Measurements from ENCODE around the gene MIER2.

The MIER2 gene

DNA sequence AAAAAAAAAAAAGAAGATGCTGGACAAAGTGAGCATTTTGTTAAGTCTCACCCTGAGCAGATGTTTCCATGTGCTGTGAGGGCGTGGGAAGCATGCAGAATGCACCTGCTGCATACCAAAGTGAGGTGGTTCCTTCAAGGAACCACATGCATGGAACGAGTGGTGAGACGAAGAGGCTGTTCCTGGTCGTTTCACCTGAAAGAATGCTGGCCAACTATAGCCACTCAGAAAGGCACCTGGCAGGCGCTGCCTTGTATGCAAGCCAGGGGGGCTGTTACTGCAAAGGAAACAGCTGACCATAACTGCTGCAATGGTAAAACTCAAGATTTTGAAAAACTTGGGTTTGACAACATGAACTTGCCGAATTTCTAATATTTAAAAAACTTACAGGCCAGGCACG lies 14.7 kb downstream of the MIER2 start:
- H3K4me3 ChIP-seq (ENCODE audit: low read length in 2 of 2) = no peak overlapping the region
- no CpG with 5 or more reads among the region's 7 CpGs for WGBS, 2 donors (ENCODE audit: extremely low coverage in 2 of 2, insufficient read length in 2 of 2, insufficient replicate concordance in 1 of 2)
- no peak overlapping the region for H3K27ac ChIP-seq (replicated peaks; ENCODE audit: low read length)
- no peak overlapping the region for H2BK5ac ChIP-seq (ENCODE audit: low read length)
- peaks cover 26 to 48% of the 10 kb centered on the region in 2 donors for H3K9me3 ChIP-seq (replicated peaks in 1 of 2; ENCODE audit: control insufficient read depth in 2 of 2, insufficient read depth in 1 of 2, low read depth in 1 of 2, low read length in 2 of 2)
- H2BK15ac ChIP-seq (ENCODE audit: low read length) = no peak overlapping the region
- DNase-seq (ENCODE audit: low spot score) = no peak
- H2BK12ac ChIP-seq (ENCODE audit: low read length) = no peak overlapping the region
- no peak overlapping the region for H3K4me2 ChIP-seq (ENCODE audit: insufficient read depth, low read length, poor library complexity, severe bottlenecking)
- no peak overlapping the region for H2BK120ac ChIP-seq (ENCODE audit: low read depth, low read length)
- H4K8ac ChIP-seq (ENCODE audit: low read depth, low read length) = no peak overlapping the region
- H3K4ac ChIP-seq (ENCODE audit: low read length) = no peak overlapping the region
- no peak overlapping the region for H3K23ac ChIP-seq (ENCODE audit: low read depth, low read length, poor library complexity)
- H4K91ac ChIP-seq (ENCODE audit: low read depth, low read length, poor library complexity) = no peak overlapping the region
- H3K18ac ChIP-seq (ENCODE audit: low read length) = no peak overlapping the region
- peaks cover 64 to 80% of the 10 kb centered on the region in 2 donors for H3K36me3 ChIP-seq (replicated peaks in 1 of 2; ENCODE audit: control insufficient read depth in 2 of 2, insufficient read depth in 2 of 2, low read length in 2 of 2)
- no peak overlapping the region for H2AFZ ChIP-seq (ENCODE audit: low read length)
- no peak overlapping the region for H2AK5ac ChIP-seq (ENCODE audit: low read depth, low read length)
- no peak overlapping the region for H3K14ac ChIP-seq (ENCODE audit: low read length)
- H3K9ac ChIP-seq (ENCODE audit: low read depth, low read length, poor library complexity) = no peak overlapping the region
- H3K27me3 ChIP-seq (ENCODE audit: control insufficient read depth in 3 of 3, insufficient read depth in 3 of 3, low read depth in 1 of 3, low read length in 3 of 3) = no peaks in the 10 kb centered on the region
- peaks cover 4% of the 10 kb centered on the region for H3K79me1 ChIP-seq (ENCODE audit: low read depth, low read length)
- H3K4me1 ChIP-seq (ENCODE audit: control insufficient read depth in 2 of 2, insufficient read depth in 1 of 2, low read depth in 1 of 2, low read length in 2 of 2) = no peaks in the 10 kb centered on the region

DNA sequence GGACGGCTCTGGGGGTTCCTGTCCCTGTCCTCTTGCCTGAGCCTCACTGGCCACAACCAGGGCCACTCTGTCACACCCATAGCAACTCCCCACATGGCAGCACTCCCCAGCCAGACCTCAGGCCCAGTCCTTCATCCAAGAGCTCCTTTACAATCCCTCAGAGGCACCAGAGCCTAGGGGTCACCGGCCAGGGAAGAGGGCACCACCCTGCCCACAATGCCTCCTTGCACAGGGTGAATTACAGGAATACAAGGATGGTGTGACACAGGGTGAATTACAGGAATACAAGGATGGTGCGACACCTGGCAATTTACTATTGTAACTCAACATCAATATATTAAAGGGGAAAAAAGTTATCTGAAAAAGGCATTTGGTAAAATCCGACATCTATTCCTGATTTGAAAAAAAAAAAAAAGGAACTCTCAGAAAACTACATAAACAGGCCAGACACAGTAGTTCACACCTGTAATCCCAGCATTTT lies 16.5 kb downstream of the MIER2 start:
- Histone ChIP-seq H3K23ac (ENCODE audit: low read depth, low read length, poor library complexity) (peak overlapping the region; percentile 82), H3K4me1 (ENCODE audit: control insufficient read depth in 2 of 2, insufficient read depth in 1 of 2, low read depth in 1 of 2, low read length in 2 of 2) (no peaks in the 10 kb centered on the region), H3K79me1 (ENCODE audit: low read depth, low read length) (peaks cover 5% of the 10 kb centered on the region), H3K18ac (ENCODE audit: low read length) (no peak overlapping the region), H2AFZ (ENCODE audit: low read length) (no peak overlapping the region), H3K14ac (ENCODE audit: low read length) (no peak overlapping the region), H3K27me3 (ENCODE audit: control insufficient read depth in 3 of 3, insufficient read depth in 3 of 3, low read depth in 1 of 3, low read length in 3 of 3) (no peaks in the 10 kb centered on the region), H2BK12ac (ENCODE audit: low read length) (no peak overlapping the region), H2BK5ac (ENCODE audit: low read length) (no peak overlapping the region), H2AK5ac (ENCODE audit: low read depth, low read length) (peak overlapping the region; percentile 29), H3K9ac (ENCODE audit: low read depth, low read length, poor library complexity) (no peak overlapping the region), H3K36me3 (replicated peaks in 1 of 2; ENCODE audit: control insufficient read depth in 2 of 2, insufficient read depth in 2 of 2, low read length in 2 of 2) (peaks cover 71 to 87% of the 10 kb centered on the region in 2 donors), H3K4me2 (ENCODE audit: insufficient read depth, low read length, poor library complexity, severe bottlenecking) (no peak overlapping the region), H3K9me3 (replicated peaks in 1 of 2; ENCODE audit: control insufficient read depth in 2 of 2, insufficient read depth in 1 of 2, low read depth in 1 of 2, low read length in 2 of 2) (peaks cover 26 to 46% of the 10 kb centered on the region in 2 donors), H2BK15ac (ENCODE audit: low read length) (no peak overlapping the region), H3K27ac (replicated peaks; ENCODE audit: low read length) (no peak overlapping the region), H3K4ac (ENCODE audit: low read length) (no peak overlapping the region), H2BK120ac (ENCODE audit: low read depth, low read length) (no peak overlapping the region), H4K91ac (ENCODE audit: low read depth, low read length, poor library complexity) (no peak overlapping the region), H3K4me3 (ENCODE audit: low read length in 2 of 2) (no peak overlapping the region), H4K8ac (ENCODE audit: low read depth, low read length) (no peak overlapping the region)
- no CpG with 5 or more reads among the region's 4 CpGs for WGBS, 2 donors (ENCODE audit: extremely low coverage in 2 of 2, insufficient read length in 2 of 2, insufficient replicate concordance in 1 of 2)
- no peak for DNase-seq (ENCODE audit: low spot score)

GRCh38 chr19:327291-328024 lies 17.1 kb downstream of the MIER2 start:
- peaks cover 29 to 52% of the 10 kb centered on the region in 2 donors for H3K9me3 ChIP-seq (replicated peaks in 1 of 2; ENCODE audit: control insufficient read depth in 2 of 2, insufficient read depth in 1 of 2, low read depth in 1 of 2, low read length in 2 of 2)
- no peak overlapping the region for H3K4me2 ChIP-seq (ENCODE audit: insufficient read depth, low read length, poor library complexity, severe bottlenecking)
- H3K14ac ChIP-seq (ENCODE audit: low read length) = no peak overlapping the region
- no peak overlapping the region for H2BK12ac ChIP-seq (ENCODE audit: low read length)
- H4K8ac ChIP-seq (ENCODE audit: low read depth, low read length) = no peak overlapping the region
- no peaks in the 10 kb centered on the region for H3K27me3 ChIP-seq (ENCODE audit: control insufficient read depth in 3 of 3, insufficient read depth in 3 of 3, low read depth in 1 of 3, low read length in 3 of 3)
- no peak overlapping the region for H3K27ac ChIP-seq (replicated peaks; ENCODE audit: low read length)
- no peaks in the 10 kb centered on the region for H3K4me1 ChIP-seq (ENCODE audit: control insufficient read depth in 2 of 2, insufficient read depth in 1 of 2, low read depth in 1 of 2, low read length in 2 of 2)
- no peak for DNase-seq (ENCODE audit: low spot score)
- no peak overlapping the region for H2BK15ac ChIP-seq (ENCODE audit: low read length)
- peaks cover 9% of the 10 kb centered on the region for H3K79me1 ChIP-seq (ENCODE audit: low read depth, low read length)
- WGBS, 2 donors (ENCODE audit: extremely low coverage in 2 of 2, insufficient read length in 2 of 2, insufficient replicate concordance in 1 of 2) = no CpG with 5 or more reads among the region's 17 CpGs
- H3K4me3 ChIP-seq (ENCODE audit: low read length in 2 of 2) = peak overlapping the region in 1 of 2 donors; percentile 5
- H3K23ac ChIP-seq (ENCODE audit: low read depth, low read length, poor library complexity) = peak overlapping the region; percentile 82
- peaks cover 77 to 93% of the 10 kb centered on the region in 2 donors for H3K36me3 ChIP-seq (replicated peaks in 1 of 2; ENCODE audit: control insufficient read depth in 2 of 2, insufficient read depth in 2 of 2, low read length in 2 of 2)
- no peak overlapping the region for H4K91ac ChIP-seq (ENCODE audit: low read depth, low read length, poor library complexity)
- H2AK5ac ChIP-seq (ENCODE audit: low read depth, low read length) = peak overlapping the region; percentile 29
- H3K4ac ChIP-seq (ENCODE audit: low read length) = no peak overlapping the region
- no peak overlapping the region for H2AFZ ChIP-seq (ENCODE audit: low read length)
- H2BK5ac ChIP-seq (ENCODE audit: low read length) = no peak overlapping the region
- H3K9ac ChIP-seq (ENCODE audit: low read depth, low read length, poor library complexity) = no peak overlapping the region
- H3K18ac ChIP-seq (ENCODE audit: low read length) = no peak overlapping the region
- H2BK120ac ChIP-seq (ENCODE audit: low read depth, low read length) = no peak overlapping the region

DNA sequence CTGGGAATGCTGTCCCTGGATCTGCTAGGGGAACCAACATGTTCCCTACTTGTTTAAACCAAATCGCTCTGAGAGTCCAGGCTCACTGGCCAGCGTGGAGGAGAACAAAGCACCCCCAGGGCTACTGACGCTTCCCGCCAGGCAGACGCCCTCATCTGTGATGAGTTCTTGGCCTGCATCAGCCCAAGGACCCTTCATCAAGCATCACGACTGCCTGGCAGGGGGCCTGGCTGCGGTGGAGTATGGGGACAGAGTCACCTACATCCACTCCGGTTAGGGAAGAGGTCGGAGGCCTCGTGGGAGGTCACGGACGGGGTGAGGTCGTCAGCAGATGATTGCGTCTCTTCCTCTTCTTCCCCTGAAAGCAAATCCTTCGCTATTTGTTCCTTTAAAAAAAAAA lies 17.7 kb downstream of the MIER2 start:
- Histone ChIP-seq H3K4me3 (ENCODE audit: low read length in 2 of 2) (no peak overlapping the region), H3K4me1 (ENCODE audit: control insufficient read depth in 2 of 2, insufficient read depth in 1 of 2, low read depth in 1 of 2, low read length in 2 of 2) (no peaks in the 10 kb centered on the region), H4K91ac (ENCODE audit: low read depth, low read length, poor library complexity) (no peak overlapping the region), H3K23ac (ENCODE audit: low read depth, low read length, poor library complexity) (no peak overlapping the region), H3K27ac (replicated peaks; ENCODE audit: low read length) (no peak overlapping the region), H2BK12ac (ENCODE audit: low read length) (no peak overlapping the region), H3K36me3 (replicated peaks in 1 of 2; ENCODE audit: control insufficient read depth in 2 of 2, insufficient read depth in 2 of 2, low read length in 2 of 2) (peaks cover 78 to 96% of the 10 kb centered on the region in 2 donors), H3K9me3 (replicated peaks in 1 of 2; ENCODE audit: control insufficient read depth in 2 of 2, insufficient read depth in 1 of 2, low read depth in 1 of 2, low read length in 2 of 2) (peaks cover 29 to 56% of the 10 kb centered on the region in 2 donors), H3K18ac (ENCODE audit: low read length) (no peak overlapping the region), H4K8ac (ENCODE audit: low read depth, low read length) (no peak overlapping the region), H3K79me1 (ENCODE audit: low read depth, low read length) (peaks cover 9% of the 10 kb centered on the region), H2BK15ac (ENCODE audit: low read length) (no peak overlapping the region), H3K9ac (ENCODE audit: low read depth, low read length, poor library complexity) (no peak overlapping the region), H2AK5ac (ENCODE audit: low read depth, low read length) (no peak overlapping the region), H3K27me3 (ENCODE audit: control insufficient read depth in 3 of 3, insufficient read depth in 3 of 3, low read depth in 1 of 3, low read length in 3 of 3) (no peaks in the 10 kb centered on the region), H3K4me2 (ENCODE audit: insufficient read depth, low read length, poor library complexity, severe bottlenecking) (no peak overlapping the region), H2AFZ (ENCODE audit: low read length) (no peak overlapping the region), H3K4ac (ENCODE audit: low read length) (no peak overlapping the region), H2BK5ac (ENCODE audit: low read length) (no peak overlapping the region), H3K14ac (ENCODE audit: low read length) (no peak overlapping the region), H2BK120ac (ENCODE audit: low read depth, low read length) (no peak overlapping the region)
- WGBS, 2 donors (ENCODE audit: extremely low coverage in 2 of 2, insufficient read length in 2 of 2, insufficient replicate concordance in 1 of 2) = no CpG with 5 or more reads among the region's 15 CpGs
- DNase-seq (ENCODE audit: low spot score) = no peak
